ENCODE data around the gene IAPP.
"Not testable (repeated sequence)": the region's sequence is repeated elsewhere in the genome, so short reads cannot be mapped to it uniquely, and the experiment has no call there.

IAPP gene

GRCh38 chr12:21372602-21373001, at the start of gene IAPP:
IAPP (plus strand) TSS chr12:21372902; CDS start chr12:21373352, 450 bp downstream.
- no peak for DNase-seq

GRCh38 chr12:21323736-21324135, 49.0 kb upstream of the IAPP start:
- no peak for DNase-seq

DNA sequence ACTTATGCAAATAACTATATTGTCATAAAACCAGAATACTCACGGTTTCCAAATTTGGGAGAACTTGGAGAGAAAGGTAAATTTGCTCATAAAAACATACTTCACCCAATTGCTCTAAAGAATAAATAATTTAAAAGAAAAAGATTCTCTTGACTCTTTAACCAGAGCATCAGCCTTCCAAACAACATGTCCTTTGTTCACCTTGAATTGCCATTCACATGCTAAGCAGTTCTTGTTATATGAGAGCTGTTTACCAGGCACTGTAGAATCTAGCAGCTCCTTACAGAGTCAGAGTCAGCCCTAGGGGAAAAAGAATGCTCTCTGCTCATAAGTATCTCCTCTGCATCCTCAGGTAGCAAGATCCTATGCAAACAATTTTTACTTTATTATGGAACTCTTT, 48.2 kb upstream of the IAPP start:
- DNase-seq, result no peak

GRCh38 chr12:21328578-21328977, 44.1 kb upstream of the IAPP start:
- DNase-seq, result no peak

DNA sequence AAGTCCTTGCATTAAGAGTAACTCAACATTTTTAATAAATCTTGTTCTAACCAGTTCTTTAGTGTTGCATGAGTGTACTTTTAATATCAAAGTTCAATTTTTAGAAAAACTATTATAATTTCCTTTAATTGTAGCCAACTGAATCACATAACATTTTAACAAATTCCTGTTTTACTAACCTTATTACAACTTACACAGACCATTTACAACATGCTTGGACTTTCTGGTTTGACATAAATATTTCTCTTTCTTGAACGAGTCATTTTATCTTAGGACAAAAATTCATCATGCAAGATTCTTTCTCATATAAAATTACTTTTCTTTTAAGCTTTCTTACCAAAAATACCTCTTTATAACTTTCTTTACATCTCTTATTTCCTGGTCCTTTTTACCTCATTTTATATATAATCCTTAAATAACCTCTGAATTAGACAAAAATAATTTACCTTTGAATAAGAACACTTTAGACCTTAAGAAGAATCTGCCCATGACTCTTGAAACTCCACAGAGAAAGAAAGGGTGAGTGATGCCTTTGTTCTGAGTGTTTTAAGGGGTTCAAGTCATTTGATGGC, 41.9 kb upstream of the IAPP start:
- no peak for DNase-seq

DNA sequence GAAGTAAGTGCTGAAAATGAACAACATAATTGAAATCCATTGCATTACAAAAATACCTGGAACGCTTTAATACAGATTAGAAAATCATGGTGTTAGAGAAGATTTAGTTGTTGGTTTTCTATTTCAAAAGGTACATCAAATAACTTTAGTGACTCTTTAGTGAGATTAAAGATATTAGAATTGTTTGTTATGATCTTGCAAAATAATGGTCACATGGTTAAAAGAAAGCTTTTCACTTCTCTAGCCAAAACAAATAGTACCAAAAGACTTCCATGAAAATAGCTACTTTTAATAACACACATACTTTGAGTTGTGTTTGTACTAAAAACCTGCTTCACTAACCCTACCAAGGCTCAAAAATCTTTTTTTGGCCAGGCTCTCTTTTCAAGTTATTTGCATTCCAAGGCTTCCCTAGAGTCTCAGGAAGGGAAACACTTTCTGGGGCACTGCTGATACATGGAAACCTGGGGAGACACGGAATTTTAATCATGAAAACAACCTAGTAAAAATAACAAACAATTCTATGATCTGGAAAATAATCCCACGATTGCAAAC, 37.9 kb upstream of the IAPP start, which contains the start of gene SLCO1A2:
Gene SLCO1A2 (minus strand): TSS at position 147 of the 555 bp plus-strand sequence. CDS start 270 bp downstream, outside the sequence.
- no peak for DNase-seq

DNA sequence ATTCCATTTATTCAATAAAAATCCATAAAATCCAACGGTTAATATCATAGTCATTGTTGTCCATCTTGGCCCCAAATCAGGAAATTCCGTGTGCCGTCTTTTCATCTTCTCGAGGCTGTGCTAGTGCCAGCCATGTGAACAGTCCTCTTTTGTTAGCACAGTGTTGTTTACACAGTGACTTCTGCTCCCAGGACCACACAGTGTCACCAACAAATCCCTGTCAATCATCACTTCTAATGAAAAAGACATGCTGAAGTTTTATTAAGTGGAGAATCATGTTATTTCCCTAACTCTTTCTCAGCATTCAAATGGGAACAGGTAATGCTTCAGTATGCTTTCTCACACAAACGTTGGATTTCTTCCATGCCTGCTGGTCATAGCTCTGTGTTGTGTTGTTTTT, 36.0 kb upstream of the IAPP start:
- no peak for DNase-seq

DNA sequence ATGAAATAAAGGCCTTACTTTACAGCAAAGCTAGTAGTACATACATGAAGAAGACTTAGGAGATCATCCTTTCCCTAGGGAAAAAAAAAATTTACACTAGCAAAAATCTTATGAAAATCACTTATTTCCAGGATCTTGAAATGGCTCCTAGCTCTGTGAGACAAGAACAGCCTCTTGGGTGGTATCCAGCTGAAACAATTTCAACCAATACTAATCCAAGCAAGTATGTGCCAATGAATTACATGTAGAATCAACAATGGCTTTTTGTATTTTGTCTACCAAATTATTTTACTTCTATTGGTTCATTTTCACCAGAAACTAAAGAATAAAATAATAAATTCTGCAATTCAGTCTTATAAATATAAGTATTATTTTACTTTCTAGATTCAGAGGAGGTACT, 35.2 kb upstream of the IAPP start:
- no peak for DNase-seq

DNA sequence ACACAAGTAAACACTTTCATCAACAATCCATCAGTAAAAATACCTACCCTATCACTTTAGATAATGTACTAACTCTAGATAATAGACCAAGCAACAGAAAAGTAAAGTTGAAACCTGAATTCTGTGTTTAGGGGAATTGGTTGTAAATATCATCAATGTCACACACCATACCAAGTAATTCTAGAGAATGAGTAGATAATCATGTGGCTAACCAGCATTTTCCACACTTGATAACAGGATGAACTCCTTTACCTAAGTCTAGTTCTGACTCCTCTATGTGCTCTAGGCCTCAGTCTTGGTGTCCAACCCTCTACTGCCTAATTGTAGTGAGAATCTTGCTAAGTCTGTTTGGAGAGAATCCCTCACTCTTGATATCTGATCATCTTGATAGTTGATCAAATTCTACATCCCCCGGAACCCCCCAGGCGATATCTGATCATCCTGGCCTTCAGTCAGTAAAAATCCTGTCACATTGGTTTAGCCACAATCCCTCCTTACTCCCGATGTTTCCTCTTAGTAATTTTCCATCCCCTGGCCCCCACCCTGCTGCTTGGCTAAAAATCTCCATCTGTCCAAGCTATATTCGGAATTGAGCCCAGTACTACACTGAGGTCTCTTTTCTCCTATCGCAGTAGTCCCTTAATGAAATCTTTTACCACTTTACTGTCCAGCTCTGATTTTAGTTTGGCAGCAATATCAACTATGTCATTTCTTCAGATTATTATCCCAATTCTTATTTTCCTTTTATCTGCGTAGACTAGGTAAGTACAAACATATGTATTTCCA, 34.5 kb upstream of the IAPP start:
- no peak for DNase-seq

DNA sequence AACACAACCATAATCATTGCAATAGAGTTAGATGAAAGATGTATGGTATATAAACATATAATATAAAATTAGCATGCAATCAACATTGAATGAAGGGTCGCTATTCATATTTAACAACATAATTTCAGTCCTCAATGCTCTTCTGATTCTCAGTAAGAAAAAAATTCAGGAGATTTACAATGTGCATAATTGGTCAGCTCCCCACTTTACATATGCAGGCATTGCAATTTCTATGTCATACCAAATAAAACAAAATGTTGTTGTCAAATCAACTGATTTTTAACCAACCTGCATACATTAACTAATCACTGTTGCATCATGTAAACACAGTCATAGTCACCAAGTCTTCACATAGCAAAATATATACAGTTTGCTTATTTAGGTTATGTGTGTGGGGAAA, 32.8 kb upstream of the IAPP start:
- DNase-seq, result no peak

- DNase-seq, result no peak
Measured at GRCh38 chr12:21340403-21340802, 32.3 kb upstream of the IAPP start.

- DNase-seq, result no peak
Measured at GRCh38 chr12:21341769-21342168, 30.9 kb upstream of the IAPP start.

- DNase-seq, result no peak
Measured at GRCh38 chr12:21343636-21344035, 29.1 kb upstream of the IAPP start.

- no peak for DNase-seq
Measured at GRCh38 chr12:21346542-21347205, 26.0 kb upstream of the IAPP start.

GRCh38 chr12:21350975-21351374, 21.7 kb upstream of the IAPP start:
- DNase-seq, result no peak

DNA sequence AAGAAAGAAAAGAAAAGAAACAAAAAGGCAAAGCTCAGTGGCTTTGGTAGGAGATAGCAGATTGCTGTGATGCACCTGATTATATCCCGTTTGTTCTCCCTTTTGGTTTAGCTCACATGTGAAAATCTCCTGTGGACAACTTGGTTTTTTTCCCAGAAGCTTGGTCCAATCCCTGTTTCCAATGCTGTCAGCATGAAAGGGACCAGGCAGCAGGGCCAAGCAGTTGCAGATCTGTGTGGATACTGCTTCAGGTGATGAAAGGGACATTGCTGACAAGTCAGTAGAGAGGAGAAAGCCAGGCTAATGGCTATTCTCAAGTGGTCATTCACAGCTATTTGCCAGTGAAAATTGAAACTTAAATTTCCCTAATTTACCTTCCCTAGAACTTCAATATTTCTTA, 19.2 kb upstream of the IAPP start:
- no peak for DNase-seq

DNA sequence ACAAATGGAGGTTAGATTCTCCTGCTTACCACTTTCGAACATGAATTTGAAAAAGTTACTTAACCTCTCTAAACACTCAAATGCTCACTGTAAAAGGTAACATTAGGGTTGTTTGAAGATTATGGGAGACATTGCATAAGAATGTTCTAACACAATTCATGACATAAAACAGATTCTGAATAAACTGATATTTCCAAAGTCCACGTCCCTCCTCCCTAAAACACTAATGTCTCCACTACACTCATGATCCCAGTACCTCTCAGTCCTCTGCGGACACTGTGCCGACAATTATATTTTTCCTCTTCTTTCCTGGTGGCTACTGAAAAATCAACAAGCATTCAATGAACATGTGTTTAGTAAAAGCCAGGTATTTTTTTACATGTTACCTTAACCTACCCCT, 18.8 kb upstream of the IAPP start:
- DNase-seq, result no peak

DNA sequence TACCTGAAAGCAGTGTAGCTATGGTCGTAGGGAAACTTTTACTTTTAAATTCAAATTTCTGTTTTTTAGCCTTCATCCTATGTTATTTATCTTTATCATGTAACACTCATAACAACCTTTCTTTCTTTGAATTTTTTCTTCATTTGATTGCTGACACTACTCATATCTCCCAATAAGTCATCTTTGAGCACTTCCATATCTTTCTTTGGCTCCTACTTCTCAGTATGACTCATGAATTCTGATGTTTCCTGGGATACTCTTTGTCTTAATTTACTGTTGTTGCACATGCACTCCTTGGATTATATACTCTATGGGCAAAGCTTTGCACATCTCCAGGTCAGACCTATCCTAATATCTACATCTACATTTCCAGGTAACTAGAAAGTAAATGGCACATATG, 18.1 kb upstream of the IAPP start:
- no peak for DNase-seq

GRCh38 chr12:21360632-21361031, 12.1 kb upstream of the IAPP start:
- DNase-seq, result not testable (repeated sequence)

GRCh38 chr12:21369141-21369980, 3.3 kb upstream of the IAPP start:
- no peak for DNase-seq

- DNase-seq, result no peak
Measured at GRCh38 chr12:21370845-21371449, 1.8 kb upstream of the IAPP start.

DNA sequence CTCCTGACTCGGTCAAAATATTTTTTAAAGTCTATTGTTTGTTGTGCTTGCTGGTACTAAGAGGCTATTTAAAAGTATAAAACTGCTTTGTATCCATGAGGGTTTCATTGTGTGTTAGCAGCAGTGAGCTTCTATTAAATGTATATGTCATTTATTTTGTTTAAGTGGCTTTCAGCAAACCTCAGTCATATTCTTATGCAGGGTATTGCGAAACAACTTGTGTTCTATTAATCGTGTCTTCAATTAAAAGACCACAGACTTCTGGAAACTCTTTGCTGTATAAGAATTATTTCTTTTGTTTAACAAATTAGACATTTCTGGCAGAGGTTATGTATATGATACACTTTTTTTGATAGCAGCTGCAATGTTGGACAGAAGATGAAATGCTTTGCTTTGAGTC, 6.5 kb downstream of the IAPP start:
- DNase-seq, result no peak

All from activated effector memory CD4-positive, alpha-beta T cell treated with anti-CD3 and anti-CD28 coated beads, Interleukin-2, amount 50 U/mL, for 16 hours (primary cell).